Naive thymus-derived CD8-positive, alpha-beta T cell (primary cell): Measurements from ENCODE around the gene FAM216B. TPM values are rescaled to one million over a fixed set of nuclear protein-coding genes. Genes with fewer than 3 reads are reported as not detected.
"Not testable (repeated sequence)": the region's sequence is repeated elsewhere in the genome, so short reads cannot be mapped to it uniquely, and the experiment has no call there.

Experiments used
- ATAC-seq, 2 donors: fragments of 150-1000 bp; cut with Tn5 transposase in 1 of 2; sonication (Bioruptor Pico), chemical (Tn5 transposase) in 1 of 2; 1 replicate in 1 of 2; 2 replicates in 1 of 2; pipeline ENCODE4 v1.10.0; 2021; ENCODE audit warnings: mild to moderate bottlenecking in 2 of 2, moderate library complexity in 2 of 2
- POLR2A ChIA-PET: fragments of 350-600 bp; sonication (Branson Sonifier 250); formaldehyde crosslinking; loops from one replicate; lab custom pipeline; 2021; ENCODE audit warnings: antibody characterized with exemption; lab: Charles Lee
- DNase-seq, 10 donors: peaks; one replicate each; pipeline versions ENCODE4 v3.0.0 to v3.0.0-alpha.2; 2020 to 2022
- H3K27ac Mint-ChIP-seq, 10 donors: one replicate each; pipeline ENCODE4 v1.8.0; 2020 to 2022; ENCODE audit warnings: mild to moderate bottlenecking in 10 of 10, mixed read lengths in 10 of 10, moderate library complexity in 4 of 10, inconsistent platforms in 1 of 10
- H3K27me3 Mint-ChIP-seq, 5 donors: one replicate each; pipeline ENCODE4 v1.8.0; 2021 to 2022; ENCODE audit warnings: mixed read lengths in 5 of 5
- H3K36me3 Mint-ChIP-seq, 3 donors: one replicate each; pipeline ENCODE4 v1.8.0; 2020 to 2022; ENCODE audit warnings: mixed read lengths in 3 of 3, mild to moderate bottlenecking in 2 of 3, inconsistent platforms in 1 of 3
- H3K4me1 Mint-ChIP-seq, 4 donors: one replicate each; pipeline ENCODE4 v1.8.0; 2021 to 2022; ENCODE audit warnings: mixed read lengths in 4 of 4
- H3K4me3 Mint-ChIP-seq, 10 donors: one replicate each; pipeline ENCODE4 v1.8.0; 2020 to 2022; ENCODE audit warnings: mild to moderate bottlenecking in 10 of 10, mixed read lengths in 10 of 10, moderate library complexity in 6 of 10, inconsistent platforms in 1 of 10
- H3K9me3 Mint-ChIP-seq, 9 donors: one replicate each; pipeline ENCODE4 v1.8.0; 2020 to 2022; ENCODE audit warnings: mixed read lengths in 9 of 9, mild to moderate bottlenecking in 3 of 9, inconsistent platforms in 1 of 9, moderate library complexity in 1 of 9
- polyA plus RNA-seq, 3 donors: library from polyadenylated mRNA; unstranded; fragments of 300-500 nt; fragmentation: Illumina TruSeq; gene quantifications; one replicate each; pipeline ENCODE4 v1.2.3, GENCODE V29; 2021
- total RNA-seq, 8 experiments: library from RNA in 2 of 8; stranded (reverse) in 2 of 8; gene quantifications; one replicate each; pipeline ENCODE4 v1.2.3 and lab custom pipeline; 2021 to 2026

FAM216B gene
- total and polyA plus RNA-seq, 5 experiments from 2014 or later: not detected

DNA sequence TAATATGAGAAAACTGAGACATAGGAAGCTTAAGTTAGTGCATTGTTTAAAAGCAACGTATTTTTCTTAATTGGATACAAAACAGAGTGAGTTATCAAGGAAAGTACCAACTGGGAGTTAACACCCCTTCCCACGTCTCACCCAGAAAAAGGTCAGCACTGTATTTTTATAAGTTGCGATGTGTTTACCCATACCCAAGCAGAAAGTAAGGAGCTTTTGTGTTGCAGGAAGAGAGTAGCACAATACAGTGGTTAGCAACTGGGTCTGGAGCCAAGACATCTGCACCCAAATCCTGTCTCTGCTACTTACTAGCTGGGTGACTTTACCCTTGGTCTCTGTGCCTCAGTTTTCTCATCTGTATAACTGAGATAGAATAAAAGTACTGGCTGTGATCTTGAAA lies 34.3 kb downstream of the FAM216B start:
- Mint-ChIP-seq H3K27me3 (peaks cover 16 to 49% (median 22%) of the 10 kb centered on the region in 5 donors), H3K9me3 (peaks cover 0 to 14% (median 4%) of the 10 kb centered on the region in 9 donors), H3K4me3 (no peak overlapping the region), H3K36me3 (peaks cover 0 to 8% (median 2%) of the 10 kb centered on the region in 3 donors), H3K4me1 (peaks cover 0 to 2% (median 0%) of the 10 kb centered on the region in 4 donors), H3K27ac (no peak overlapping the region)
- no peak for ATAC-seq
- POLR2A ChIA-PET: no interaction called here
- no peak for DNase-seq

DNA sequence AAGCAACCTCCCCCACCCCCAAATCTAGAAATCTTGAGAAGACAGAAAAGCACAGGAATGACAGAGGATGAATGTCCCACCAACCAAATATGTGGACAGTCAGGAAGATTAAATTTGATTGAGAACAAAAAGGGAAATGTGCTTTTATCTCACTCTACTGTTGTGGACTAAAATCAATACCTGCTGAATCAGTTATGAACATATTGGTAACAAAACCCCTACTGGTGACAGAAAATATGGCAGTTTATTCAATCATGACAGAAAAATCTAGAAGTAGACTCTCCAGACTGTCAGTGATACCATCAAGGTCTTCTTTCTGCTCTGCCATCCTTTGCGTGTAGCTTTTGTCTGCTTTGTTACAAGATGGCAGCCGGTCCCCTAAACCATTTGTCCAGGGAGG lies 35.2 kb downstream of the FAM216B start:
- ATAC-seq (no peak), DNase-seq (no peak)
- Mint-ChIP-seq H3K9me3 (peaks cover 0 to 14% (median 4%) of the 10 kb centered on the region in 9 donors), H3K4me3 (no peak overlapping the region), H3K27me3 (peaks cover 12 to 49% (median 18%) of the 10 kb centered on the region in 5 donors), H3K4me1 (peaks cover 0 to 2% (median 0%) of the 10 kb centered on the region in 4 donors), H3K36me3 (peaks cover 0 to 8% (median 2%) of the 10 kb centered on the region in 3 donors), H3K27ac (no peak overlapping the region)
- POLR2A ChIA-PET: no interaction called here

DNA sequence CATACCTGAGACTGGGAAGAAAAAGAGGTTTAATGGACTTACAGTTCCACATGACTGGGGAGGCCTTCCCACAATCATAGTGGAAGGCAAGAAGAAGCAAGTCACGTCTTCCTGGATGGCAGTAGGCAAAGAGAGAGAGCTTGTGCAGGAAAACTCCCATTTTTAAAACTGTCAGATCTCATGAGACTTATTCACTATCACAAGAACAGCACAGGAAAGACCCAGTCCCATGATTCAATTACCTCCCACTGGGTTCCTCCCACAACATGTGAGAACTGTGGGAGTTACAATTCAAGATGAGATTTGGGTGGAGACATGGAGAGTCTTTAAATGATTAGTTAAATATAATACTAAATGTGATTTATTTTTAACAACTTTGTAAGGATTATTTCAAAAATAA lies 38.3 kb downstream of the FAM216B start:
- H3K4me1 Mint-ChIP-seq, H3K4me3 Mint-ChIP-seq, DNase-seq, POLR2A ChIA-PET, H3K36me3 Mint-ChIP-seq, H3K27ac Mint-ChIP-seq, ATAC-seq: not testable (repeated sequence)
- peaks cover 5 to 33% (median 14%) of the 10 kb centered on the region in 5 donors for H3K27me3 Mint-ChIP-seq
- H3K9me3 Mint-ChIP-seq: peaks cover 0 to 14% (median 4%) of the 10 kb centered on the region in 9 donors

- DNase-seq: no peak
- H3K9me3 Mint-ChIP-seq: peaks cover 0 to 14% (median 4%) of the 10 kb centered on the region in 9 donors
- ATAC-seq: no peak
- POLR2A ChIA-PET: no interaction called here
- H3K4me1 Mint-ChIP-seq: no peaks in the 10 kb centered on the region
- H3K27ac Mint-ChIP-seq: no peak overlapping the region
- H3K4me3 Mint-ChIP-seq: no peak overlapping the region
- peaks cover 5 to 33% (median 13%) of the 10 kb centered on the region in 5 donors for H3K27me3 Mint-ChIP-seq
- H3K36me3 Mint-ChIP-seq: peaks cover 0 to 8% (median 2%) of the 10 kb centered on the region in 3 donors
Measured at GRCh38 chr13:42820451-42820850, 39.1 kb downstream of the FAM216B start.

GRCh38 chr13:42821437-42821836 lies 40.1 kb downstream of the FAM216B start:
- ATAC-seq (no peak), DNase-seq (no peak)
- Mint-ChIP-seq H3K9me3 (peaks cover 0 to 14% (median 4%) of the 10 kb centered on the region in 9 donors), H3K4me3 (no peak overlapping the region), H3K27me3 (peaks cover 5 to 23% (median 13%) of the 10 kb centered on the region in 5 donors), H3K27ac (no peak overlapping the region), H3K4me1 (no peaks in the 10 kb centered on the region), H3K36me3 (peaks cover 0 to 8% (median 2%) of the 10 kb centered on the region in 3 donors)
- POLR2A ChIA-PET: no interaction called here

- H3K4me1 Mint-ChIP-seq: no peaks in the 10 kb centered on the region
- ATAC-seq (no peak), DNase-seq (no peak)
- POLR2A ChIA-PET: no interaction called here
- H3K27ac Mint-ChIP-seq: no peak overlapping the region
- peaks cover 0 to 21% (median 2%) of the 10 kb centered on the region in 5 donors for H3K27me3 Mint-ChIP-seq
- no peaks in the 10 kb centered on the region for H3K9me3 Mint-ChIP-seq
- no peaks in the 10 kb centered on the region for H3K36me3 Mint-ChIP-seq
- H3K4me3 Mint-ChIP-seq: no peak overlapping the region
Measured at GRCh38 chr13:42832341-42833096, 51.1 kb downstream of the FAM216B start.

GRCh38 chr13:42834946-42835345 lies 53.6 kb downstream of the FAM216B start:
- no peak for DNase-seq
- Mint-ChIP-seq H3K4me1 (no peaks in the 10 kb centered on the region), H3K4me3 (no peak overlapping the region), H3K9me3 (no peaks in the 10 kb centered on the region), H3K27ac (no peak overlapping the region), H3K36me3 (no peaks in the 10 kb centered on the region), H3K27me3 (peaks cover 0 to 21% (median 2%) of the 10 kb centered on the region in 5 donors)
- POLR2A ChIA-PET: no interaction called here
- no peak for ATAC-seq

DNA sequence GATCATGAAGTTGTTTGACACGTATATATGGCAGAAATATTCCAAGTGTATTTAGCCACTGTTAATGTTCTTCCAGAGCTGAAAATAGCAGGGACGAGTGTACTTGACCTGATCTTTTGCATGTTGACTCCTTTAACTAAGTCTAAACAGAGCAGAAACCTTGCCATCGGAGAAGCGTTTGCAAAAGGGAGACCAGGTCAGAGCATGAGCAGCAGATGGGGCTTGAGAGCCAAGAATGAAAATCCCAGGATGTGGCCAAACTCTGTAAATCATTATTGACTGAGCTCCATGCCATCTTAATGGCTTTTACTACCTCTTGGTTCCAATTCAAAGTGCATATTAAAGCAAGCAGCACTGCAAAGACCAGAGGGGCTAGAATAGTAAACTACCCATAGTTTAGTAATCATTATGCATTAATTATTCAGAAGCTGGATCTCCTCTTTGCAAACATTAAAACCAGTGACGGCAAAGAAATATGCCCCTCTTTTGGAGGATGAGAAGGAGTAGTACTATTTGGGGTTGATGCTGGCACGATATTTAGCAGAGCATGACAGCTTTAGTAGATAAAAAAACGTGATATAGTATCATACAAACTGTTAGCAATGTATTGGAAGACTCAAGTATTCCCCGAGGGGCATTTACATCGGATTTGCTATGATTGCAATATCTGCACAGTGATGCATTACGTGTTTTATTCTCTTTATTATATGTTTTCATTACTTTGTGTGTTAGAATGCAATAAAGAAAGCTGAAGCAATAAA lies 55.7 kb downstream of the FAM216B start:
- Mint-ChIP-seq H3K4me1 (no peaks in the 10 kb centered on the region), H3K9me3 (no peaks in the 10 kb centered on the region), H3K27ac (no peak overlapping the region), H3K4me3 (no peak overlapping the region), H3K27me3 (peaks cover 0 to 15% (median 2%) of the 10 kb centered on the region in 5 donors), H3K36me3 (no peaks in the 10 kb centered on the region)
- POLR2A ChIA-PET: no interaction called here
- ATAC-seq (no peak), DNase-seq (no peak)

Other genes with a start within 250 kb of the FAM216B start
- not detected for gene TNFSF11, start 207.4 kb upstream of the FAM216B start, total RNA-seq
- not detected for gene TNFSF11, start 207.4 kb upstream of the FAM216B start, polyA plus RNA-seq
- 10 to 100 TPM; 11.4 to 12.8 TPM for gene EPSTI1, start 210.7 kb downstream of the FAM216B start, total RNA-seq
- gene EPSTI1, start 210.7 kb downstream of the FAM216B start, polyA plus RNA-seq: 10 to 100 TPM; 10.1 to 10.8 (median 10.8) TPM
- 1 to 10 TPM; 9.5 TPM for gene DNAJC15, start 242.0 kb downstream of the FAM216B start, total RNA-seq
- 10 to 100 TPM; 12.7 to 26.5 (median 14.1) TPM for gene DNAJC15, start 242.0 kb downstream of the FAM216B start, polyA plus RNA-seq